ENCODE measurements around the gene MPP1. TPM values are rescaled to one million over a fixed set of nuclear protein-coding genes. Genes with fewer than 3 reads are reported as not detected.
A peak's percentile ranks its signal among the peaks of the same experiment; 100 is the strongest.

Gene MPP1
- total RNA-seq, 1 donor from 2014 or later: 13.3 TPM

DNA sequence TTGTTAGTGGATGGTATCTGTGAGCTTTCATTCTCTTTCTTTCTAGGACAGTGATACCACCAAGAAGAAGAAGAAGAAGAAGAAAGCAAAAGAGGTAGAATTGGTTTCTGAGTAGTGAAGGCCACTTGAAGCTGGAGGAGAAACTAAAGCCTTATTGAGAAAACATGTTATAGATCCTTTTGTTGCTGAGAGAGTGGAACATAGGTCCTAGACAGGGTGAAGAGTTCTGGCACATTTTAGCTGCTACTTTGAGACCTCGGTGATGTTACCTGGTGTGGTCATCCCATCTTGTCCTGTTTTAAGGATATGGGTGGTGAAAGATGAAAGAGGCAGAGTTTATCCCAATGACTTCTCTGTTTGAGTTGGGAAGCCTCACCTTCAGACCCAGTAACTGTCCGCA lies 28.5 kb downstream of the MPP1 start:
- H3K36me3 Mint-ChIP-seq (ENCODE audit: low read depth): peaks cover 21% of the 10 kb centered on the region

DNA sequence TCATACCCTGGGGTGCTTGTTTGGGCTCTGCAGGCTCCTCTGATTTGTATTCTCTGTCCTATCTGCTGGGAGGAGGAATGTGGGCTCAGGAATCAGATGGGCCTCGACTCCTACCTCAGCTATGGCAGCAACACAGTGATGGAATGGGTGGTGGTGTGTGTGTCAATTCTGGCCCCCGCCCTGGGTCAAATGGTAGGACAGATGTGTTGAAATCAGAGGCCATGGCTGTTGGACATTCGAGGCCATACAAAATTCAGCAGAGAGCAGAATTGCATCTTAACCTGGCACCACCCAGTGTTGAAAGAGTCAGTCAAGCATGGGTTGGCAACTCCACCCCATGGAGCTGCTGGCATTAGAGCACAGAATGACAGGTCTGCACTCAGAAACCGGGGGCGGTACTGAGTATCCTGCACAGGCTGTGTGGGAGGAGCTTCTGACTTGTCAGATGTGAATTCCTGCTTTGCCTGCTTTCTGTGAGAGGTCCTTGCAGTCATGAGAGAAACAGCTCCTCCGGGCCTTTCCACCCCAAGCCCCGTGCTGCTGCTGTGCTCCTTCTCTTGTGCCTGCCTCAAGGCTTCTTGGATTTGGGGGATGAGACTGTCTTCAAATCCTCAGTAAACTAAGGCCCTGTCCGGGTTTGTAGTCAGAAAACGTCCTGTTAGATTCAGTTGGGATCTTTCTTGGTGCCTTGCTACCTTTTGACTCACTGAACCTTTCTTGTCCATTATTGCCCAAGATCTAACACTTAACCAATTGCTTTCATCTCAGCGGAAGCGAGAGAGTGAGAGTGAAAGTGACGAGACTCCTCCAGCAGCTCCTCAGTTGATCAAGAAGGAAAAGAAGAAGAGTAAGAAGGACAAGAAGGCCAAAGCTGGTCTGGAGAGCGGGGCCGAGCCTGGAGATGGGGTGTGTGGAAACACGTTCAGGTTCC lies 29.6 kb downstream of the MPP1 start:
- Mint-ChIP-seq H3K27ac (ENCODE audit: unreplicated experiment) (no peak overlapping the region), H3K27me3 (ENCODE audit: low read depth) (no peaks in the 10 kb centered on the region), H3K4me1 (ENCODE audit: low read depth) (no peaks in the 10 kb centered on the region), H3K4me3 (ENCODE audit: unreplicated experiment) (no peak overlapping the region), H3K9me3 (ENCODE audit: low read depth) (peaks cover 29% of the 10 kb centered on the region), H3K36me3 (ENCODE audit: low read depth) (peaks cover 30% of the 10 kb centered on the region)
- no peak for TF ChIP-seq CTCF (IDR thresholded peaks at IDR 0.05)
- no peak for DNase-seq (ENCODE audit: low spot score)

More for the DNA sequence above, 28.5 kb downstream of the MPP1 start:
- Mint-ChIP-seq H3K27me3 (ENCODE audit: low read depth) (no peaks in the 10 kb centered on the region), H3K4me1 (ENCODE audit: low read depth) (no peaks in the 10 kb centered on the region), H3K27ac (ENCODE audit: unreplicated experiment) (no peak overlapping the region), H3K9me3 (ENCODE audit: low read depth) (peaks cover 23% of the 10 kb centered on the region), H3K4me3 (ENCODE audit: unreplicated experiment) (no peak overlapping the region)
- TF ChIP-seq CTCF (IDR thresholded peaks at IDR 0.05): no peak
- no peak for DNase-seq (ENCODE audit: low spot score)

DNA sequence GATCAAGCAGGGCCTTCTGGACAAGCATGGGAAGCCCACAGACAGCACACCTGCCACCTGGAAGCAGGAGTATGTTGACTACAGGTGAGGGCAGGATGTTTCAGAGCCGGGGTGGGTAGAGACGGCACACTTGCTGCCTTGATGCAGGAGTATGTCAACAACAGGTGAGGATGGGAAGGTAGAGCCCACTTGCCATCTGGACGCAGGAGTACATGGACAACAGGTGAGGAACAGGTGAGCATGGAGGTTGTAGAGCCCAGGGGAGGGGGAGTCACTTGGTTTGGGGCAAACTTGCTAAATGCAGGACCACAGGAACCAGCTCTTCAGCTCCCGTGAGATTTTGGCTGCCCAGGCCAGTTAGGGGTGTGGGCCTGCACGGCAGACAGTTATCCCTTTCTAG lies 30.7 kb downstream of the MPP1 start:
- Mint-ChIP-seq H3K9me3 (ENCODE audit: low read depth) (peaks cover 31% of the 10 kb centered on the region), H3K27me3 (ENCODE audit: low read depth) (no peaks in the 10 kb centered on the region), H3K27ac (ENCODE audit: unreplicated experiment) (no peak overlapping the region), H3K4me1 (ENCODE audit: low read depth) (no peaks in the 10 kb centered on the region), H3K4me3 (ENCODE audit: unreplicated experiment) (no peak overlapping the region), H3K36me3 (ENCODE audit: low read depth) (peaks cover 33% of the 10 kb centered on the region)
- no peak for TF ChIP-seq CTCF (IDR thresholded peaks at IDR 0.05)
- DNase-seq (ENCODE audit: low spot score): no peak

DNA sequence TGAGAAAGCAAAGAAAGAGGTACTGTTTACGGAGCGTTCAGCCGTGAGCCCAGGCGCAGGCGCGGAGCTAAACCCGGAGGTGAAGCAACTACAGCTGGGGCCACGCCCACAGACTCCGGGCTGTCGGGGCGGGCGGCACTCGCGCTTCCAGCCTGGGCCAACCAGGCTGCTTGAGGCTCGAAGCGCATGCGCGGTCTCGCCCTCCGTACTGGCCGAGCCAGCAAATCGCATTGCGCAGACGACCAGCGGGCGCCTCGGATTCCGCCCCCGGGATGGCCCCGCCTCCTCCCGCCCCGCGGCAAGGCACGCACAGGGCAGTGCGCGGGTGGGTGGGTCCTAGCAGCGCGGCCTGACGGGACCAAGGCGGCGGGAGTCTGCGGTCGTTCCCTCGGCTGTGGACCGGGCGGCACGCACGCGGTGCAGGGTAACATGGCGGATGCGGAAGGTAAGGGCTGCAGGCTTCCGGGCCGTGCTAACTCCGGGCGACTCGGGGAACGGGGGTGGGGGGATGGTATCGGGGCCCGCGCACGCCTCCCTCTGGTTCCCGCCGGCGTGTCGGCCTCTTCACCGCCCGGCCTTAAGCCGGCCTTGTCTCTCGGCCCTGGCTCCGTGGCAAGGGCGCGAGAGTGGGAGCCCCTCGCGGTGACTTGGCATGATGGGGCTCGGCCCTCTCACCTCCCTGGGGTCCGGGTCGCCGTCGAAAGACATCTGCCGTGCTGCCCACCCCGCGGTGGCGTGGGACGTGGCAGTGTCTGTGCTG lies 42.6 kb downstream of the MPP1 start, which contains the start of gene DKC1:
Gene DKC1, plus strand, starts transcription at position 328 of the 760 bp plus-strand sequence. Its CDS starts 102 bp downstream, at position 430.
- Mint-ChIP-seq H3K27me3 (ENCODE audit: low read depth) (no peaks in the 10 kb centered on the region), H3K36me3 (ENCODE audit: low read depth) (peaks cover 6% of the 10 kb centered on the region), H3K27ac (ENCODE audit: unreplicated experiment) (peak within 1 kb of the TSS; percentile 95), H3K9me3 (ENCODE audit: low read depth) (peaks cover 2% of the 10 kb centered on the region), H3K4me3 (ENCODE audit: unreplicated experiment) (peak within 1 kb of the TSS; percentile 83), H3K4me1 (ENCODE audit: low read depth) (peaks cover 15% of the 10 kb centered on the region)
- peak; percentile 61 for TF ChIP-seq CTCF (IDR thresholded peaks at IDR 0.05)
- DNase-seq (ENCODE audit: low spot score): peak; percentile 97

DNA sequence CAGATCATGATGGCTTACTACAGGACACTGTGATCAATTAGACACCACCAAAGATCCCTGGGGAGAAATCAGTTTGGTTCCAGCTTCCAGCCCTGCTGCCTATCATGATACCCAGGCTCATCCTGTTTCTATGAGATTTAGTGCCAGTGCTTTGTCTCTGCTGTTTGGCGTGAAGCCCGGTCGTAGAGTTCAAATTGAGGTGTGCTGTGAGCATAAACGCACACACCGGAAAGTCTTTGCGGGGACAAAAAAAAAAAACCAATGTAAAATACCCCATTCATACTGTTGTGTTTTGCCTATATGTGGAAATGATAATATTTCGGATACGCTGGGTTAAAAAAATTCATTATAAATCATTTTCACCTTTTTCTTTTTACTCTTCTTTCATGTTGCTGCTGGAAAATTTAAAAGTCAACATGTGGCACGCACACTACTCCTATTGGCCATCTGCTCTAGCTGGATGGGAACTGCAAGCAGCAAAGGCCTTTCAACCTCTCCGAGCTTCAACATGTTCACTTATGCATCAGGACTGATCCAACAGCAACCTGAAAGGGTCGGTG lies 43.2 kb downstream of the MPP1 start:
- Mint-ChIP-seq H3K27ac (ENCODE audit: unreplicated experiment) (peak overlapping the region; percentile 95), H3K9me3 (ENCODE audit: low read depth) (peaks cover 2% of the 10 kb centered on the region), H3K36me3 (ENCODE audit: low read depth) (peaks cover 4% of the 10 kb centered on the region), H3K4me1 (ENCODE audit: low read depth) (peaks cover 15% of the 10 kb centered on the region), H3K27me3 (ENCODE audit: low read depth) (no peaks in the 10 kb centered on the region), H3K4me3 (ENCODE audit: unreplicated experiment) (peak overlapping the region; percentile 83)
- DNase-seq (ENCODE audit: low spot score): no peak
- TF ChIP-seq CTCF (IDR thresholded peaks at IDR 0.05): no peak
